Skeletal muscle tissue (tissue), 4 donors: Measurements from ENCODE around the gene PIAS1. TPM values are rescaled to one million over a fixed set of nuclear protein-coding genes. Genes with fewer than 3 reads are reported as not detected.

Experiments used
- H3K27ac ChIP-seq: one replicate; pipeline ENCODE4 v1.7.0; 2013; ENCODE audit warnings: mild to moderate bottlenecking, low read depth, low read length, inconsistent platforms
- H3K27me3 ChIP-seq, 3 donors: one replicate each; pipeline ENCODE4 v1.7.0; 2013; ENCODE audit warnings: low read length in 3 of 3; ENCODE audit not compliant: control insufficient read depth in 3 of 3, insufficient read depth in 3 of 3
- H3K36me3 ChIP-seq, 3 donors: one replicate each; pipeline ENCODE4 v1.7.0; 2013; ENCODE audit warnings: low read length in 3 of 3; ENCODE audit not compliant: control insufficient read depth in 3 of 3, insufficient read depth in 3 of 3
- H3K4me1 ChIP-seq, 3 donors: one replicate each; pipeline ENCODE4 v1.7.0; 2013; ENCODE audit warnings: low read length in 3 of 3, mild to moderate bottlenecking in 3 of 3; ENCODE audit not compliant: control insufficient read depth in 3 of 3, insufficient read depth in 3 of 3
- H3K4me3 ChIP-seq, 3 donors: one replicate each; pipeline ENCODE4 v1.7.0; 2013; ENCODE audit warnings: low read length in 3 of 3
- H3K9ac ChIP-seq, 3 donors: one replicate each; pipeline ENCODE4 v1.7.0; 2013; ENCODE audit warnings: low read length in 3 of 3, mild to moderate bottlenecking in 3 of 3, moderate library complexity in 2 of 3, low read depth in 1 of 3
- H3K9me3 ChIP-seq, 3 donors: one replicate each; pipeline ENCODE4 v1.7.0; 2013; ENCODE audit warnings: low read length in 3 of 3; ENCODE audit not compliant: control insufficient read depth in 3 of 3
- total RNA-seq: library from RNA; depleted of rRNA; stranded (reverse); fragments of >200 nt; gene quantifications from one replicate; pipeline ENCODE4 v1.2.3, GENCODE V29; 2014
- donor health status: Osteomylitis.

Gene PIAS1
- total RNA-seq, 1 donor from 2014 or later = 15.7 TPM

GRCh38 chr15:68061602-68062001 is 7.5 kb downstream of the PIAS1 start:
- H3K9me3 ChIP-seq = no peaks in the 10 kb centered on the region
- H3K27me3 ChIP-seq = no peaks in the 10 kb centered on the region
- peaks cover 4 to 6% (median 5%) of the 10 kb centered on the region in 3 donors for H3K4me1 ChIP-seq
- H3K27ac ChIP-seq = no peak overlapping the region
- H3K4me3 ChIP-seq = no peak overlapping the region
- H3K36me3 ChIP-seq = no peaks in the 10 kb centered on the region
- no peak overlapping the region for H3K9ac ChIP-seq

- Histone ChIP-seq H3K27me3 (no peaks in the 10 kb centered on the region), H3K36me3 (peaks cover 0 to 4% (median 0%) of the 10 kb centered on the region in 3 donors), H3K9me3 (no peaks in the 10 kb centered on the region), H3K4me1 (peaks cover 2 to 5% (median 4%) of the 10 kb centered on the region in 3 donors), H3K27ac (no peak overlapping the region), H3K9ac (no peak overlapping the region), H3K4me3 (no peak overlapping the region)
These were observed 8.1 kb downstream of the PIAS1 start for GRCh38 chr15:68062214-68062613.

GRCh38 chr15:68062946-68063465 is 8.9 kb downstream of the PIAS1 start:
- H3K27me3 ChIP-seq = no peaks in the 10 kb centered on the region
- H3K4me1 ChIP-seq = peaks cover 2 to 5% (median 4%) of the 10 kb centered on the region in 3 donors
- H3K27ac ChIP-seq = no peak overlapping the region
- peaks cover 0 to 4% (median 1%) of the 10 kb centered on the region in 3 donors for H3K36me3 ChIP-seq
- H3K9me3 ChIP-seq = no peaks in the 10 kb centered on the region
- peak overlapping the region in 1 of 3 donors; percentile 28 for H3K9ac ChIP-seq
- H3K4me3 ChIP-seq = no peak overlapping the region

- Histone ChIP-seq H3K36me3 (peaks cover 0 to 4% (median 3%) of the 10 kb centered on the region in 3 donors), H3K27me3 (no peaks in the 10 kb centered on the region), H3K4me1 (peaks cover 2 to 5% (median 4%) of the 10 kb centered on the region in 3 donors), H3K4me3 (no peak overlapping the region), H3K9me3 (no peaks in the 10 kb centered on the region), H3K9ac (no peak overlapping the region), H3K27ac (no peak overlapping the region)
These were observed 9.5 kb downstream of the PIAS1 start for GRCh38 chr15:68063606-68064005.

GRCh38 chr15:68073576-68074288 is 19.6 kb downstream of the PIAS1 start:
- no peak overlapping the region for H3K27ac ChIP-seq
- H3K9me3 ChIP-seq = no peaks in the 10 kb centered on the region
- H3K4me3 ChIP-seq = no peak overlapping the region
- H3K9ac ChIP-seq = no peak overlapping the region
- no peaks in the 10 kb centered on the region for H3K27me3 ChIP-seq
- H3K36me3 ChIP-seq = no peaks in the 10 kb centered on the region
- H3K4me1 ChIP-seq = peaks cover 0 to 13% (median 8%) of the 10 kb centered on the region in 3 donors

GRCh38 chr15:68075764-68076385 is 21.8 kb downstream of the PIAS1 start:
- Histone ChIP-seq H3K9me3 (no peaks in the 10 kb centered on the region), H3K4me3 (no peak overlapping the region), H3K27me3 (no peaks in the 10 kb centered on the region), H3K36me3 (no peaks in the 10 kb centered on the region), H3K27ac (no peak overlapping the region), H3K4me1 (peaks cover 0 to 11% (median 6%) of the 10 kb centered on the region in 3 donors), H3K9ac (no peak overlapping the region)

GRCh38 chr15:68078365-68078764 is 24.2 kb downstream of the PIAS1 start:
- Histone ChIP-seq H3K4me1 (peaks cover 6 to 24% (median 9%) of the 10 kb centered on the region in 3 donors), H3K9me3 (no peaks in the 10 kb centered on the region), H3K4me3 (no peak overlapping the region), H3K27ac (no peak overlapping the region), H3K27me3 (no peaks in the 10 kb centered on the region), H3K36me3 (no peaks in the 10 kb centered on the region), H3K9ac (no peak overlapping the region)

- H3K27ac ChIP-seq = no peak overlapping the region
- H3K36me3 ChIP-seq = no peaks in the 10 kb centered on the region
- H3K9ac ChIP-seq = no peak overlapping the region
- H3K4me3 ChIP-seq = no peak overlapping the region
- H3K9me3 ChIP-seq = no peaks in the 10 kb centered on the region
- H3K4me1 ChIP-seq = peaks cover 6 to 29% (median 9%) of the 10 kb centered on the region in 3 donors
- H3K27me3 ChIP-seq = no peaks in the 10 kb centered on the region
These were observed 26.2 kb downstream of the PIAS1 start for GRCh38 chr15:68080334-68080733.

- H3K4me1 ChIP-seq = peaks cover 6 to 29% (median 9%) of the 10 kb centered on the region in 3 donors
- H3K36me3 ChIP-seq = no peaks in the 10 kb centered on the region
- H3K27ac ChIP-seq = no peak overlapping the region
These were observed 26.7 kb downstream of the PIAS1 start for GRCh38 chr15:68080783-68081182.

GRCh38 chr15:68081869-68082505 is 27.9 kb downstream of the PIAS1 start:
- Histone ChIP-seq H3K36me3 (peaks cover 0 to 6% (median 4%) of the 10 kb centered on the region in 3 donors), H3K27me3 (no peaks in the 10 kb centered on the region), H3K27ac (no peak overlapping the region), H3K9ac (no peak overlapping the region), H3K4me3 (no peak overlapping the region), H3K4me1 (peaks cover 6 to 29% (median 9%) of the 10 kb centered on the region in 3 donors), H3K9me3 (no peaks in the 10 kb centered on the region)

More at GRCh38 chr15:68080783-68081182, 26.7 kb downstream of the PIAS1 start:
- Histone ChIP-seq H3K4me3 (no peak overlapping the region), H3K9me3 (no peaks in the 10 kb centered on the region), H3K9ac (no peak overlapping the region), H3K27me3 (no peaks in the 10 kb centered on the region)
